GM19468 (cell line): ENCODE results near the gene AAR2.

Experiments used
- ATAC-seq: cut with Tn5 transposase; IDR thresholded peaks from one replicate; pipeline ENCODE4 v1.9.1; 2021; ENCODE audit warnings: mild to moderate bottlenecking, moderate library complexity, moderate number of reproducible peaks; ENCODE audit not compliant: unreplicated experiment; ENCODE audit errors: extremely low read depth

AAR2 gene

DNA sequence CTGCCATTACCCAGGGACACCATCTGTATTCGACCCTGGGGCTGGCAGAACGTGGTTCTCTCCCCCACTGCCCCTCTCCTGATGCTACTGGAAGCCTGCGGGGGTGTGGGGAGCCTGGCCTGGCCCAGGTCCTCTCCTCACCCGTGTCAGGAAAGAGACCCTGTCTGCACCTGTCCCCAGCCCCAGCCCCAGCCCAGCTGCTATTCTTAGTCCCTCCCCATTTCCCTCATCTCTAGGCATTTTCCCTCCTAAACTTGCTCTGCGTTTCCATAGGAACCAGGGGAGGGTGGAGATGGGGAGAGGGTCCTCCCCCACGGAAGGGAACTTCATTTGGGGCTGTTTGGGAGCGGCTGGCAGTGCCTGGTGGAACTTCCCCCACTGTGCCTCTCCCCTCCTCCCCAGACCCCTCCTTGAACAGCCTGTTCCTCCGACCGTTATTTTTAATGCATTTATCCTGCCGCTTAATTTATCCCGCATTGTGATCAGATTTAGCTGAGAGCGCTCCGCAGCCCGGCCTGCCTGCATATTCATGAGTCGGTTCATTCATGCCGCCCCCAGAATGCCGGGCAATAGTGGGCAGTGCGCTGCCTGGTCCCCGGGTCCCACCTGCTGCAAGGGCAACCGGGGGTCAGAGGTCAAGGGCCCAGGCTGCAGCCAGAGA lies 38.0 kb downstream of the AAR2 start:
- no peak for ATAC-seq

DNA sequence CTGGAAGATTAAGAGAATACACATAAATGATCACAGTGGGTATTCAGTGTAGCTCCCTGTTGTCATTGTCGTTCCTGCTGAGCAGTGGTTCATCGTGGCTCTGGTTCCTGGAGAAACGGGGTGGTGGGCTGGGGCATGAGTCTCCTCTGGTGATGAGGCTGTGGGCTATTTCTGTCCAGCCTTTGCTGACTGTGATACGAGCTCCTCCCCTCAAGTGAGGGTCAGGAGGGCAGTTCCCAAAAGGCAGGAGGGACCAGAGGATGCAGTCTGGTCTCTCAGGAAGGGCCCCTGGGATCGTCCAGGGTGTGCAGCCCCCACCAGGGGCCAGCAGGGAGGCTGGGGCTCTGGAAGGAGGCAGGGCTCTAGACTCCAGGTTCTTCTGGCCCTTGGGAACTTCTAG lies 38.7 kb downstream of the AAR2 start:
- ATAC-seq, result no peak

DNA sequence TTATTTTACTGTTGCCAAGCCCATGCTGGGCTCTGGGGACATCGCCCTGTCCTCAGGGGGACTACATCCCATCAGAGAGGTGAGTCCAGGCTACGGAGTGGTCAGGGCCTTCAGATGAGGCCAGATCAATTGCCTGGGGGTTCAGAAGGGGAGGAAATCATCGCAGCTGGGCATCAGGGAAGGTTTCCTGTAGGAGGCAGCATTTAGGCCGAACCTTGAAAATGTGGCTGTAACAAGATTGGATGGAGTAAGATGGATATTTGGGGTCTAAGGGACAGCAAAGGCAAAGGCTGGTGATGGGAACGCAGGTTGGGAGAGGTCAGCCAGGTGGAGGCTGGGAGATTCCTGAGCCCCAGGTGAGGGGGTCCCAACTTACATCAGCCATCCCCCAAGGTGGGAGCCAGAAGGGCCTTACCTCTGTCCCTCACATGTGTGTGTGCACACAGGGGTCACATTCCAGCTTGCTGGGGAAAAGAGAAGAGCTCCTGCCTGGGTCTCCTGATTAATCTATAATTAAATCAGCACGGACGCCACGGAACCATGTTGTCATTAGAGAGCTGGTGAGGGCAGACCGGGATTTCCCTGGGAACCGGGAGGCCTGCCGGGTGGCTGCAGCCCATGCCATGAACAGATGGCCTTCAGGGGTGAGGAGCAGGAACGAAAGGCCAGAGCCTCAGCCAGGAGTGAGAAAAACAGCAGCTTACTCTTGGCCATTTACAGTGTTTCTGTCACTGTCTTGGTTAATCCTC lies 39.3 kb downstream of the AAR2 start:
- ATAC-seq, result no peak

DNA sequence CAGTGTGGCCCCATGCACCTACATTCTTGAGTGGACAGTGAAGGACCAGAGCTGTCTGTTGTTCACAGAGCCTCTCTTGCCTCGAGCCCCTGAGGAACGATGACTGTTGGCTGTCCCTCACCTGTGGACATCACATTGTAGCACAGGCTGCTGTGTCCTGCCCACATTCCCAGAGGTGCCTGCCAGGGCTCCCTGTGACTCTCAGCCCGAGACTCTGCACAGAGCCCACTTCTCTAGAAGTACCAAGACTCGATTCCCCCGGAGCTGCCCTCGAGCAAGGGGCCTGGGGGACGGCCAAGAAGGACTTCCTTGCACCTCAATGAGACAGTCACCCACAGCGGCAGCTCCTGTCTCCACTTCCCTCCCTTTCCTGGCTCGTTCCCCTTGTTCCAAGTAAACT lies 41.3 kb downstream of the AAR2 start:
- ATAC-seq, result no peak

DNA sequence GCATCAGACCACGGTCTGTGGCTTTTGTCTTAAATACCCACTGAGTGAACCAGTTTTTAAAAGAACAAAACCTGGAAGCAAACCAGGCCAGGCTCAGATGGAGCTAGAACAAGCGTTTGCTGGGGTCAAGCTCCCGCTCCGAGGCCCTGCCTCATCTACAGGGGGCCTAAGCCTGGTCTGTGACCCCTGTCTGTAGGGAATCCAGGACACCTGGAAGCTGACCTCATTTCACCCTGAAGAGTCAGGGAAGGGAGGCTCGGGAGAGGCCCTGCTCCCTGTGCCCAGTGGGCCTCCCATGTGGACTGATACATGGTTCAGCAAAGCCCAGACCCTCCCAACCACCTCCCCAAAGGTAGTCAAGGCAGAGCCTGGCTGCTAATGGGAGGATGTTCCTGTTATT lies 43.1 kb downstream of the AAR2 start:
- no peak for ATAC-seq

DNA sequence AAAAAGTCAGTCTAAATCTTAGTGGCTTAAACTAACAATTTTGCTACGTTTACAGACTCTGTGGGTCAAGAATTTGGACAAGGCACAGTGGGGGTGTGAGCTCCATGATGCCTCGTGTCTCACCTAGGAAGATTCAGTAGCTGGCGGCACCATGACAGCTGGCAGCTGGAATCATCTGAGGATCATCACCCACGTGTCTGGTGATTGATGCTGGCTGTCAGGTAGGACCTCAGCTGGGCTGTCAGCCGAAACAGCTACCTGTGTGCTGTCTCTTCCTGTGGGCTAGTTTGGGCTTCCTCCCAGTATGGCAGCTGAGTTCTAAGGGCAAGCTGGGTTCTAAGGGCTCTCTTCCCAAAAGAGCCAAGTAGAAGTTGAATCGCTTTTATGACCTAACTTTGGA lies 43.5 kb downstream of the AAR2 start:
- ATAC-seq, result no peak

DNA sequence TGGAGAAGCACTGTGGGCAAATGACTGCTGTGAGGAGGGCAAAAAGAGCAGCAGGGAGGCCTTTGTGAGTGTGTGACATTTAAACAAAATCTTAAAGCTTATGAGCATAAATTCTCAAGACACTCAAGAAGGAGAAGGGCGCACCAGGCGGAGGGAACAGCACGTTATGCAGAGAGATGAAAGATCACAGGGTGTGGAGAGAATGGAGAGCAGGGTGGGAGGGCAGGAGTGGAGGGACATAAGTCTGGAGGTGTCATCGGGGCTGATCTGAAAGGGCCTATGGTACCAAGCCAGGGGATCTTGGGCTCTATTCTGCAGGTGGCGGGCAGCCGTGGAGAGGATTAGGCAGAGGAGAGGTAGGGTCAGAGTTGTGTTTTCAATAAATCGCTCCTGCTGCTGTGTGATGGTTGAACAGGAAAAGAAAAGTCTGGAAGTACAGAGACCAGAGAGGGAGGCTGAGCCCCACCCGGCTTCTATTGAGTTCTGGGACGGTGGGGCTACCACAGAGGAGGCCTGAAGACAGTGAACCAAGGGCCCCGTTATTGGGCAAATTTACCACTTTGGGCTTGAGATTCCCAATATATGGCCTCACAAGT lies 45.6 kb downstream of the AAR2 start:
- ATAC-seq, result no peak

DNA sequence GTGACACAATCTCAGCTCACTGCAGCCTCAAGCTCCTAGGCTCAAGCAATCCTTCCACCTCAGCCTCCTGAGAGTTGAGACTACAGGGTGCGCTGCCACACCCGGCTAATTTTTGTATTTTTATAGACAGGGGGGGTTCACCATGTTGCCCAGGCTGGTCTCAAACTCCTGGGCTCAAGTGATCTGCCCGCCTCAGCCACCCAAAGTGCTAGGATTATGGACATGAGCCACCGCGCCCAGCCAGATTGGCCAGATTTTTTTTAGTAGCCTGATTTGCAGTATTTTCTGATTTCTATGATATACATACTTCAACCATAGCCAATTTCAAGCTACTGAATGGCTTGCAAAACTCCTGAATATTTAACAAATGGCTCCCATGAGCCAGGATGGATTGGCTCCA lies 48.5 kb downstream of the AAR2 start:
- ATAC-seq, result no peak

DNA sequence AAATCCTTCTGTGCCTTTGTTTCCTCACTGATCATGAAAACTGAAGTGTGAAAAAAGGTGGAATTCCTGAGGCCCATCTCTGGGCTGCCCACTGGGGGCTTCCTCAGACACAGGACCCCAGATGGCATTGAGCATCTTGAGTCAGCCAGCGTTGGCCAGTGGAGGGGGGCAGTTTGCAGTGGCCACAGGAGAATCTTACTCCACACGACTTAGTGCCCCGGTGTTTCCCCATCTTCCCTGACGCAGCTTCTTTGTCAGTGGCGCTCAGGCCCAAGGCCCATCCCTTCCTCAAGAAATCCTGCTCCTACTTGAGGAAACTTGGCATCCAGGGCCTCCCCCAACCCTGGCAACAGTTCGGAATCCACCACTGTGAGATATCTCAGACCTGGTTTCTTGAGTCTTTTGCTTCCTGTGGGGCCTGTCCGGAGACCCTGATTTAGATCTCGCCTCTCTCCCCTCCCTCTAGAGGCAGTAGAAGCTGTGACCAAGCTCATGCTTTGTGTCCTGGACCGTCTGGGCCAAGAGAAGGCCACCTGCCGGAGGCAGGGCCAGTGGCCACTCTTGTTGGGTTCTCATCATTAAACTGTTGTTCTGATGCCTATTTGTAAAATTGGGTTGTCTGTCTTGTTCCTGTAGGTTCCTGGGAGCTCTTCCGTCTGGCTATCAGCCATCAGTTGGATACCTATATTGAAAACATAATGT lies 49.6 kb downstream of the AAR2 start:
- ATAC-seq, result no peak

DNA sequence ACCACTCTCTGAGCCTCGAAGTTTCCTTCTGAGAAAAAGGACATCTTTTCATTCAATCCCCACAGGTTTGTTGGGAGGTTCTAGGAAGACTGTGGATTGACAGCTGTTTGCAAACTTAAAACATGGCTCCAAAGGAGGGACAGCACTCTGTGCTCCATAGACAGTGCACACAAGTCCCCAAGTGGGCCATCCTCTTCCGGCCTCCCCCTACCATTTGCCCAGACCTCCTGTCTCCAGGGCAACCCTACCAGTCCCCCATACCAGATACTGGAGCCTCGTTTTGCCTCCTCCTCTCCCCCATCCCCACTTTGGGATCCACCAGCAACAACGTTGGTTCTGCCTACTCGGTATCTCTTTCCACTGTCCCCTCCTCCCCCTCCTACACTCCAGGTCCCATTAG lies 61.4 kb downstream of the AAR2 start:
- no peak for ATAC-seq

DNA sequence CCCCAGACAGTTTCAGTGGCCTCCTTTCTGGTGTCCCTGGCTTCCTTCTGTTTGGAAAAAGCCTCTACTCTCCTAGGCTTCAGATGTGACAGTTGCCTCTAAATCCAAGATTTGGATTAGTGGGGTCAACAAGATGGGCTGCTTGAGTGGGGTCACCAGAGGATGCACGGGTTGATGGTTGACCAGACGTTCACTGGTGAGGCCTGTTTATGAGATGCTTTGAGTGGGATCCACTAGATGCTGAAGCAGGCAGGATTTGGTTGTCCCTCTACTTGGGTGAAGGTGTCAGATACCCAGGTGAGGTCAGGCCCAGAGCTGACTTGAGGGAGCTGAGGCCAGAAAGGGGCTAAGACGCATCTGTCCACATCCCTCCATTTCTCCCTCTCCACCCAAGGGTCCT lies 61.8 kb downstream of the AAR2 start:
- no peak for ATAC-seq

DNA sequence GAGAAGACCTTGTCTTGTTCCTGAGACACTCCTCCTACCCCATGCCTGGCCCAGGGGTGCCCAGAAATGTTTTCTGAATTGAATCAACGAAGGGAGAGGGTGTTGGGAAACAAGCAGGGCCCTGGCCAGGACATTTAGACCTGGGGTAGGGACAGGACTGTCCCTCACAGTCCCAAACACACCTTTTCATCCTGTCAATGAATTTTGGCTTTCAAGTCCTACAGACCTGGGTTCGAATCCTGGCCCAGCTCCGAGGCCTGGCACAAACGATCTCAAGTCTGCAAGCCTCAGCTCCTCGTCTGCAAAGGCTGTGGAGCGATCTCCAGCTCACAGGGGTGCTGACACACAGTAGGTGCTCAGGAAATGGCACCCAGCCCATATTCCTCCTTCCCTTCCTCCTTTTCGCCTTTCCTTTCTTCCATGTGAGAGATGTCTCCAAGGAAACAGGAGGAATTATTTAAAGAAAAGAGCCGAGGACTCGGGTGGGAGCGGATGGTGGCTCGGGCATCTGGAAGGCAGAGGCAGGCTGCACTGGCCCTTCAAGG lies 62.6 kb downstream of the AAR2 start:
- ATAC-seq, result no peak

DNA sequence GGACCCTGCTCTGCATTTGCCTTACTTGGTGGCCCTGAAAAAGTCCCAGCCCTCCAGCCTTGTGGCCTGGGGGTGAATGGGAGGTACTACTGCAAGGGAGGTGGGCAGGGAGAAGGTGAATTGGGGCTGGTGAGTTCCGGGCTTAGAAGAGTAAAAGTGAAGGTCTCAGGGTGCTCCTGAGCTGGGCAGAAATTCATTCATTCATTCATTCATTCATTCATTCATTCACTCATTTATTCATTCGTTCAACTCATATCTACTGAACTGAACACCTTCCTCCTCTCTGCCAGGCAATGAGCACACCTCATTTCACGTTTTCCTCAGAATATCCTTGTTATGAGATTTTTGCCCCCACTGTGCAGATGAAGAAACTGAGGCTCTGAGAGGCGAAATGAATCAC lies 63.2 kb downstream of the AAR2 start:
- ATAC-seq, result no peak

DNA sequence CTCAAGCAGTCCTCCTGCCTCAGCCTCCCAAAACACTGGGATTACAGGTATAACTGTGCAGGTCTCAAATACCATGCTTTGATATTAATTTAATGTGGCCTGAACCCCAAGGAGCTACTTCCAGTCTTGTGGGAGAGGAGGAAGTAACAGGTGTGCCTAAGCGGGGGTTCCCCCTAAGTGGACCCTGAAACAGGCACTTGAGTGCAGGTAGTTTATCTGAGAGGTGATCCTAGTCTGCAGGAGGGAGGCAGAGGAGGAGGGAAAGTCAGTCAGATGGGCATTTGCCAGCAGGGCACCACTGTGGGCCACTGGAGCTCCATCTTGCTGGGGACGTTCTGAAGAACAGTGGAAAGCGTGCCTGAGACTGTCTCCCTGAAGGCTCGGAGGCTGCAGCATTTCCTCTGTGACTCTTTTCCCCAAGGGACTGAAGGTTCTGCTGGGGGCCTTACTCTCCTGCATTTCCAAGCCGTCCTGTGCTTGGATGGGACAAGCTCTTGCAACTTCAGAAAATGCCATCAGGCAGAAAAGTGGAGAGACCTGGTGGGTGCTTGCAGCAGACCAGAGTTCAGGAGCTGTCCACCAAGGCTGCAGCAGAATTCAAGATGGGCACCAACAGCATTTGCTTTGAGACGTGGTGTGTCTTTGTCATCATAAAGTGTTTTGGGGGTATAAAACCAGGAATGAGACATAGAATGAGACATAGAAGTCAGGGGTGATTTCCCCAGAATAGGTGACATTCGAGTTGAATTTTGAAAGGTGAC lies 65.3 kb downstream of the AAR2 start:
- ATAC-seq, result no peak

DNA sequence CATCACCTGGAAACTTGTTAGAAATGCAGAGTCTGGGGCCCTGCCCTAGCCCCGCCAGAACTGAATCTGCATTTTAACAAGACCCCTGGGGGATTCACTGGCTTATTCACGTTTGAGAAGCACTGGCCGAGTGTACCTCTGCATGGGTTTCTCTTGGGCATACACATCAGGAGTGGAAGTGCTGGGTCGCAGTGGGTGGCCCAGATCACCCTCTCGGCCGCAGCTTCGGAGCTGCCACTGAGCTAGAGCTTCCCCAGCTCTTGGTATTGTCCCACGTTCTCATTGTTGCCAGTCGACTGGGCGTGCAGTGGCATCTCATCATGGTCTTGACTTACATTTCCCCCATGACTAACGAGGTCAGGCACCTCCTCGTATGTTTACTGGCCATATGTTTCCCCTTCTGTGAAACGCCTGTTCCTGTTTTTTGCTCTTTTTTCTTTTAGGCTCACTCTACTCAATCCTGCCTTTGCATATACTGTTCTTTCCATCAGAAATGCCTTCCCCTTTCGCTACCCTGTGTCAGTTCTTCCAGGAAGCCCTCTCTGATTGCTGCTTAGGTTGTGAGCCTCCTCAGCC lies 66.8 kb downstream of the AAR2 start:
- no peak for ATAC-seq

DNA sequence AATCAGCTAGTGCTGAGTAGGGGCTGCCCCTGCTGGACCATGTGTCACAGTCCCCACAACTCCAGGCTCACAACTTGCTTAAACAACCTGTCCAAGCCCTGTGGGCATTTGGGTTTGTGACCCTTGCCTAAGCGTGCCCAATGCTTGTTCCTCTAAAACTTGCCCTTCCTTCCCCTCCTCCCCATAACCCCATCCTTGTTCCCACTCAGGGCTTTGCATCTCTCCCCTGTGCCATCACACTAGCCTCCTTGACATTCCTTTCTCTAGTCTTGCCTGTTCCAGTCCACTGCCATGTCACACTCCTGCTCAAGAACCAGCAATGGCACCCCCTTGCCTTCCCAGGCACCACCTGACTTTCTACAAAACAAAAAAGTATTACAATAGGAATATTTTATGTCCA lies 67.6 kb downstream of the AAR2 start:
- ATAC-seq, result no peak

DNA sequence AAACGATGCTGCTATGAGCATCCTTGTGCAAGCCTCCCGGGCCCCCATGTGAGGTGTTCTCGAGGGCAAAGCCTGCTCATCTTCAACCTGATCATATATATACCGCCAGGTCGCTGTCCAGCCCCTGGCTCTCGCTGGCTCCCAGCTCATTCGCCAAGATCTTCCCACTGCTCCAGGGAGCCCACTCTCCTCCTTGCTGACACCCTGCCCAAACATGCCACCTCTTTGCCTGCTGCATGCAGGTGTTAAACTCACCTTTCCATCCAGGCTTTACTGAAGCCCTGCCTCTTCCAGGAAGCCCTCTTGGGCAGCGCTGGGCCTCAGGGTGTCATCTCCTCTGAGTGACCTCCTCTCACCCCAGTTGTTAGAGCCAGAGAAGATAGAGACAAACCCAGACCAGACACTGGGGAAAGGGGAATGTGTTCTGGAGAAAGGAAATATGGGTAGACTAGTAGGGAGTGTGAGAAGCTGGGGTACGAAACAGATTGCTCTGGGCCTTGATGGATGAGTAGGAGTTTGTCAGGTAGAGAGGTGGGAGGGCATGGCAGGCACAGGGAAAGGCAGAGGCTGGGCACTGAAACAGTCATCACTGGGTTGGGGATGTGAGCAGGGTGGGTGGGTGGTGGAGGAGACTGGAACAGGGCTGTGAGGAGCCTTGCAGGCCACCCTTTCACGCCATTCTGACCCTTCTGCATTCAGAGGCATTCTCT lies 68.7 kb downstream of the AAR2 start:
- no peak for ATAC-seq

DNA sequence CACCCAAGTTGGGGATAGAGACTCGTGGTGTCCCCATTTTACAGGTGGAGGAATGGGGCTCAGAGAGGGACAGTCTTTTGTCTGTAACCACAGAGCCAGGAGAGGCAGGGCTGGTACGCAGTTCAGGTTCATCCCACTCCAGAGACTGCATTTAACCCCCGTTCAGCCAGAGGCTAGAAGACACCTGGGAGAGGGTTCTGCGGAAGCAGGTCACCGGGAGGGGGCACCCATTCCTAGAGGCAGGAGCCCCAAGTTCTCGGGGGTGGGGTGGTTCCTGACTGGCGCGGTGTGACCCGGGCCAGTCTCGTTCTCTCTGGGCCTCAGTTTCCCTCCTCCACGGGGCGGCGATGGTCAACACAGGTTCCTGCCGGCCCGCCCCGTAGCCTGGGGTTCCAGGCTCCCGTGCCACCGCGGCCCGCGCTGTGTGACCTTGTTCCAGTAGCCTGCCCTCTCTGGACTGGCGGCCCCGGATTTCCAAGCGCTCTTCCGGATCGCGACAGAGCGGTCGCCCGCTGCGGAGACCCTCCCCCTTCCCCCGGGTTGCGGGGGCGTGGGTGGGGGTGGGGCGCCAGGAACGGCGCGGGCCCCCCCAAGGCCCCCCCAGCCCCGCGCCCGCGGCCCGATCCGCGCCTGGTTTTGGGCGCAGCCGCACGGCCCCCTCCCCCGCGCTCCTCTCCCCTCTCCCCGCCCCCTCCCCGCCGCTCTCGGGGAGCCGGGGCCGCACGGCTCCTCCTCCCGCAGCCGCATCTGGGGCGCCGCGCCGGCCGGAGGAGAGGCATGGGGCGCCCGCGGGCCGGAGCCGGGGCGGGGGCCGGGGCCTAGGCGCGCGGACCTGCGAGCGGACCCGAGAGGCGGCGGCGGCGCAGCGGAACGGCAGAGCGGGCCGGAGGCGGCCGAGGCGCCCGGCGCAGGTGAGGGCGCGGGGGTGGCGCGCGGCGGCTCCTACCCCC lies 69.6 kb downstream of the AAR2 start, which contains the start of gene DLGAP4:
TSS of gene DLGAP4 (plus strand) at position 738 of the 950 bp plus-strand sequence. CDS start 125,379 bp downstream, outside the sequence.
- no peak for ATAC-seq
